Activated CD8-positive, alpha-beta memory T cell treated with anti-CD3 and anti-CD28 coated beads, Interleukin-2, amount 10 ng/mL, durations not matched to agents 7 days and 5 days (primary cell): Measurements from ENCODE around the gene HDHD3. TPM values are rescaled to one million over a fixed set of nuclear protein-coding genes. Genes with fewer than 3 reads are reported as not detected.
A peak's percentile ranks its signal among the peaks of the same experiment; 100 is the strongest.
"Not testable (repeated sequence)": the region's sequence is repeated elsewhere in the genome, so short reads cannot be mapped to it uniquely, and the experiment has no call there.

Experiments used
- ATAC-seq: fragments of 150-1000 bp; cut with Tn5 transposase; one replicate; pipeline ENCODE4 v1.10.0; 2021; ENCODE audit warnings: moderate library complexity
- CTCF ChIA-PET: fragments of 350-600 bp; sonication (Branson Sonifier 250); formaldehyde crosslinking; loops from one replicate; lab custom pipeline; 2021; ENCODE audit warnings: antibody characterized with exemption; lab: Charles Lee
- DNase-seq: peaks from one replicate; pipeline ENCODE4 v3.0.0-alpha.2; 2020
- H3K27ac Mint-ChIP-seq: one replicate; pipeline ENCODE4 v1.8.0; 2021; ENCODE audit warnings: mild to moderate bottlenecking, mixed read lengths
- H3K27me3 Mint-ChIP-seq: one replicate; pipeline ENCODE4 v1.8.0; 2021; ENCODE audit warnings: mixed read lengths
- H3K36me3 Mint-ChIP-seq: one replicate; pipeline ENCODE4 v1.8.0; 2021; ENCODE audit warnings: mild to moderate bottlenecking, mixed read lengths
- H3K4me1 Mint-ChIP-seq: one replicate; pipeline ENCODE4 v1.8.0; 2021; ENCODE audit warnings: mixed read lengths
- H3K4me3 Mint-ChIP-seq: one replicate; pipeline ENCODE4 v1.8.0; 2021; ENCODE audit warnings: mild to moderate bottlenecking, moderate library complexity, mixed read lengths
- H3K9me3 Mint-ChIP-seq: one replicate; pipeline ENCODE4 v1.8.0; 2022; ENCODE audit warnings: low read depth, mixed read lengths
- total RNA-seq, 2 experiments: library from RNA; stranded (reverse); gene quantifications; one replicate each; pipeline ENCODE4 v1.2.3, GENCODE V29; 2021

Gene HDHD3, protein sequence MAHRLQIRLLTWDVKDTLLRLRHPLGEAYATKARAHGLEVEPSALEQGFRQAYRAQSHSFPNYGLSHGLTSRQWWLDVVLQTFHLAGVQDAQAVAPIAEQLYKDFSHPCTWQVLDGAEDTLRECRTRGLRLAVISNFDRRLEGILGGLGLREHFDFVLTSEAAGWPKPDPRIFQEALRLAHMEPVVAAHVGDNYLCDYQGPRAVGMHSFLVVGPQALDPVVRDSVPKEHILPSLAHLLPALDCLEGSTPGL
- 10 to 100 TPM; 15.8 to 16.4 TPM for total RNA-seq

GRCh38 chr9:113376634-113377567 is at the start of gene HDHD3:
Gene HDHD3 (minus strand): TSS chr9:113376986. CDS start chr9:113374354, 2,632 bp downstream.
- CTCF ChIA-PET: interaction anchor here (0.7 to 1.8 kb wide), 7 partner anchors 13 to 206 kb away, joined by 3 to 6 read pairs (median 3); partner anchors contain the start of genes BSPRY, C9orf43 and POLE3

GRCh38 chr9:113425072-113425471 is 48.3 kb upstream of the HDHD3 start:
- Mint-ChIP-seq H3K27me3 (peaks cover 9% of the 10 kb centered on the region), H3K9me3 (no peaks in the 10 kb centered on the region), H3K27ac (no peak overlapping the region), H3K4me1 (no peaks in the 10 kb centered on the region), H3K4me3 (no peak overlapping the region), H3K36me3 (no peaks in the 10 kb centered on the region)
- DNase-seq (no peak), ATAC-seq (no peak)
- CTCF ChIA-PET: no interaction called here

More at GRCh38 chr9:113376634-113377567, at the start of gene HDHD3:
- peaks cover 15% of the 10 kb centered on the region for H3K4me1 Mint-ChIP-seq
- DNase-seq (peak; percentile 88), ATAC-seq (peak; percentile 94)
- H3K27me3 Mint-ChIP-seq: no peaks in the 10 kb centered on the region
- H3K9me3 Mint-ChIP-seq: no peaks in the 10 kb centered on the region
- peaks cover 3% of the 10 kb centered on the region for H3K36me3 Mint-ChIP-seq
- peak within 1 kb of the TSS; percentile 82 for H3K27ac Mint-ChIP-seq
- peak within 1 kb of the TSS; percentile 75 for H3K4me3 Mint-ChIP-seq

DNA sequence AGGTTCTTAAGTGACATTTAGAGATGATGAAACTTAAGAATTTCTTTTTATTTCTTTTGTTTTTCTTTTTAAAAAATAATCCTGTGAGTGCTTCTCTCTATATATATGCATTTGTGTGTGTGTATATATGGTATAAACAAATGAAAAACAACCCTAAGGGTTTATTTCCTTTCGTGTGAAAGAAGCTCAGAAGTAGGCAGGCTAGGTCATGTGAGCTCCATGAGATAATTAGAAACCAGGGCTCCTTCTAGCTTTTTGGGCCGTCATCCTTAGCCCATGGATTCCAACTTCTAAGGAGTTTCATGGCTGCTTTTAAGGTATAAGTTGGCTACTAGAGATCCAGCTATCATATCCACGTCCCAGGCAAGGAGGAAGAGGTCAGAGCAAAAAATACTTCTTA is 44.9 kb upstream of the HDHD3 start:
- peaks cover 9% of the 10 kb centered on the region for H3K27me3 Mint-ChIP-seq
- CTCF ChIA-PET: interaction anchor here (0.8 to 0.9 kb wide), 2 partner anchors 9 to 160 kb away, joined by 3 to 4 read pairs; no protein-coding TSS in a partner anchor
- DNase-seq (no peak), ATAC-seq (no peak)
- no peaks in the 10 kb centered on the region for H3K4me1 Mint-ChIP-seq
- H3K4me3 Mint-ChIP-seq: no peak overlapping the region
- no peaks in the 10 kb centered on the region for H3K36me3 Mint-ChIP-seq
- H3K9me3 Mint-ChIP-seq: no peaks in the 10 kb centered on the region
- H3K27ac Mint-ChIP-seq: no peak overlapping the region

DNA sequence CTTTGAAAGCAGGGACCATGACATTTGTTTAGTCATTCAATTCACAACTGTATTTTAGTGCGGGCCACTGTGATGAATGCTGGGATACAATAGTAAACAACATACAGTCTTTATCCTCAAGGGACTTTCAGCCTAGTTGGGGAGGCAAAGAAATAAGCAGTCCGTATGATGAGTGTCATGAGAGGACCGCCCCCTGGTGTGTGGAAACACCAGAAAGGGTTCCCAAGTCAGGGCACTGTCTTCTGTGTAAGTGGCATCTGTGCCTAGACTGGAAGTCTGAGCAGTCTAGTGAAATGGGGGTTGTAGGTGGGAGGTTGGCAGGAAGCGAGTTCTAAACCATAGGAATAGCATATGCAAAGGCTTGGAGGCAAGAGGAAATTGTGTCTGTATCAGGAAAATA is 40.6 kb upstream of the HDHD3 start:
- H3K4me1 Mint-ChIP-seq: no peaks in the 10 kb centered on the region
- no peak overlapping the region for H3K4me3 Mint-ChIP-seq
- CTCF ChIA-PET: no interaction called here
- H3K36me3 Mint-ChIP-seq: no peaks in the 10 kb centered on the region
- DNase-seq (no peak), ATAC-seq (no peak)
- no peaks in the 10 kb centered on the region for H3K27me3 Mint-ChIP-seq
- H3K9me3 Mint-ChIP-seq: no peaks in the 10 kb centered on the region
- H3K27ac Mint-ChIP-seq: no peak overlapping the region

GRCh38 chr9:113416149-113416721 is 39.4 kb upstream of the HDHD3 start:
- peaks cover 5% of the 10 kb centered on the region for H3K4me1 Mint-ChIP-seq
- CTCF ChIA-PET: interaction anchor here (1.0 kb wide), 1 partner anchor 8 kb away, joined by 3 read pairs; no protein-coding TSS in a partner anchor
- ATAC-seq (no peak), DNase-seq (no peak)
- no peaks in the 10 kb centered on the region for H3K9me3 Mint-ChIP-seq
- H3K36me3 Mint-ChIP-seq: no peaks in the 10 kb centered on the region
- H3K27me3 Mint-ChIP-seq: no peaks in the 10 kb centered on the region
- no peak overlapping the region for H3K27ac Mint-ChIP-seq
- no peak overlapping the region for H3K4me3 Mint-ChIP-seq

GRCh38 chr9:113410207-113410864 is 33.5 kb upstream of the HDHD3 start, which contains the start of the genes C9orf43 and POLE3:
Gene C9orf43 (plus strand): TSS chr9:113410747. CDS start chr9:113413494, 2,747 bp downstream.
Gene POLE3 (minus strand): TSS chr9:113410675. CDS start chr9:113410293, 382 bp downstream.
- H3K27me3 Mint-ChIP-seq: no peaks in the 10 kb centered on the region
- peak within 1 kb of the TSS; percentile 99 for H3K27ac Mint-ChIP-seq
- CTCF ChIA-PET: interaction anchor here (0.7 to 6.0 kb wide), 18 partner anchors 10 to 248 kb away, joined by 3 to 60 read pairs (median 4); partner anchors contain the start of genes ALAD, CDC26, FKBP15 and HDHD3
- H3K4me1 Mint-ChIP-seq: peaks cover 37% of the 10 kb centered on the region
- peaks cover 22% of the 10 kb centered on the region for H3K36me3 Mint-ChIP-seq
- H3K4me3 Mint-ChIP-seq: peak within 1 kb of the TSS; percentile 92
- no peaks in the 10 kb centered on the region for H3K9me3 Mint-ChIP-seq
- peak; percentile 96 for DNase-seq
- peak; percentile 94 for ATAC-seq

DNA sequence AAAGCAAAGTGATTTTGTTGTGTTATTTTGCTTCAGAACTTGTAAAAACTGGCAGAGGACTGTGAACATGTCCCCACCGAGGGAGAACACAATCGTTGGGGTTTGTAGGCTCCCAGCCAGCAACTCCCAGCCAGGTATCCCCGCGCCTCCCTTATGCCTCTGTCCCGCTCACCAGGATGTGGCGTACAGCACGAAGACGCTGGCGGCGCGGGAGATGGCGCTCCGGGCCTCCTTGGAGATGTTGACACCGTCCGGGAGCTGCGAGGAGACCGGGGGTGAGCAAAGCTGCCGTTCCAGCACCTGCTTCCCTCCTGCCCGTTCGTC is 33.1 kb upstream of the HDHD3 start:
- peak overlapping the region; percentile 99 for H3K27ac Mint-ChIP-seq
- peaks cover 37% of the 10 kb centered on the region for H3K4me1 Mint-ChIP-seq
- no peaks in the 10 kb centered on the region for H3K9me3 Mint-ChIP-seq
- CTCF ChIA-PET: interaction anchor here (0.7 to 6.0 kb wide), 17 partner anchors 10 to 248 kb away, joined by 3 to 60 read pairs (median 4); partner anchors contain the start of genes ALAD, CDC26, FKBP15 and HDHD3
- ATAC-seq (no peak), DNase-seq (no peak)
- H3K27me3 Mint-ChIP-seq: no peaks in the 10 kb centered on the region
- peak overlapping the region; percentile 92 for H3K4me3 Mint-ChIP-seq
- peaks cover 22% of the 10 kb centered on the region for H3K36me3 Mint-ChIP-seq

- Mint-ChIP-seq H3K4me1 (peaks cover 37% of the 10 kb centered on the region), H3K36me3 (peaks cover 22% of the 10 kb centered on the region), H3K27me3 (no peaks in the 10 kb centered on the region), H3K4me3 (peak overlapping the region; percentile 92), H3K9me3 (no peaks in the 10 kb centered on the region), H3K27ac (peak overlapping the region; percentile 99)
- ATAC-seq: no peak
- no peak for DNase-seq
- CTCF ChIA-PET: interaction anchor here (0.7 to 6.0 kb wide), 13 partner anchors 9 to 248 kb away, joined by 3 to 60 read pairs (median 4); partner anchors contain the start of genes ALAD, CDC26, FKBP15 and HDHD3
Measured at GRCh38 chr9:113409481-113409880, 32.7 kb upstream of the HDHD3 start.

GRCh38 chr9:113406873-113407511 is 30.2 kb upstream of the HDHD3 start:
- H3K27ac Mint-ChIP-seq: peak overlapping the region; percentile 75
- ATAC-seq: peak; percentile 20
- not testable (repeated sequence) for H3K9me3 Mint-ChIP-seq, H3K27me3 Mint-ChIP-seq
- H3K36me3 Mint-ChIP-seq: peaks cover 22% of the 10 kb centered on the region
- peak overlapping the region; percentile 25 for H3K4me3 Mint-ChIP-seq
- peak; percentile 81 for DNase-seq
- H3K4me1 Mint-ChIP-seq: peaks cover 38% of the 10 kb centered on the region
- CTCF ChIA-PET: interaction anchor here (1.2 to 6.0 kb wide), 6 partner anchors 10 to 184 kb away, joined by 3 to 60 read pairs (median 4); partner anchors contain the start of genes CDC26 and PRPF4

DNA sequence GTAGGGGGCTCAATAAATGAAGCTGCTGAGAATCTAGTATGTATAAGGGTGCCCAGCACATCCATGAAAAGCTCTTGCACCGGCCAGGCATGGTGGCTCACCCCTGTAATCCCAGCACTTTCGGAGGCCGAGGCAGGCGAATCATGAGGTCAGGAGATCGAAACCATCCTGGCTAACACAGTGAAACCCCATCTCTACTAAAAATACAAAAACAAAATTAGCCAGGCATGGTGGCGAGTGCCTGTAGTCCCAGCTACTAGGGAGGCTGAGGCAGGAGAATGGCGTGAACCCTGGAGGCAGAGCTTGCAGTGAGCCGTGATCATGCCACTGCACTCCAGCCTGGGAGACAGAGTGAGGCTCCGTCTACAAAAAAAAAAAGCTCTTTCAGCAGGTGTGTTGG is 29.6 kb upstream of the HDHD3 start:
- not testable (repeated sequence) for H3K9me3 Mint-ChIP-seq, H3K4me3 Mint-ChIP-seq, ATAC-seq, H3K27ac Mint-ChIP-seq, DNase-seq, H3K27me3 Mint-ChIP-seq
- peaks cover 22% of the 10 kb centered on the region for H3K36me3 Mint-ChIP-seq
- CTCF ChIA-PET: interaction anchor here (1.6 to 6.0 kb wide), 3 partner anchors 128 to 176 kb away, joined by 5 to 60 read pairs (median 7); partner anchors contain the start of genes CDC26 and PRPF4
- H3K4me1 Mint-ChIP-seq: peaks cover 39% of the 10 kb centered on the region

GRCh38 chr9:113403646-113404045 is 26.9 kb upstream of the HDHD3 start:
- CTCF ChIA-PET: interaction anchor here (0.7 to 5.1 kb wide), 7 partner anchors 51 to 254 kb away, joined by 3 to 26 read pairs (median 4); partner anchors contain the start of genes CDC26, PRPF4 and WDR31
- Mint-ChIP-seq H3K4me3 (no peak overlapping the region), H3K36me3 (peaks cover 13% of the 10 kb centered on the region), H3K27me3 (no peaks in the 10 kb centered on the region), H3K9me3 (no peaks in the 10 kb centered on the region), H3K27ac (no peak overlapping the region), H3K4me1 (peaks cover 41% of the 10 kb centered on the region)
- ATAC-seq (no peak), DNase-seq (no peak)
